Neural cell (in vitro differentiated cells): ENCODE data around the gene DDX31. TPM values are rescaled to one million over a fixed set of nuclear protein-coding genes. Genes with fewer than 3 reads are reported as not detected.
A peak's percentile ranks its signal among the peaks of the same experiment; 100 is the strongest.

Experiments
- H2AFZ ChIP-seq: fragments of 200-600, 300-800 bp; sonication (generic), shearing (Covaris generic); 2 replicates; pipeline ENCODE4 v1.6.0; 2014; ENCODE audit warnings: low read depth, mild to moderate bottlenecking, antibody characterized with exemption, low read length, moderate library complexity
- H3F3A ChIP-seq: fragments of 200-600 bp; shearing (Covaris generic); 2 replicates; pipeline ENCODE4 v1.6.1; 2016; ENCODE audit warnings: mild to moderate bottlenecking, moderate library complexity, mixed read lengths, antibody characterized with exemption, low read length; ENCODE audit not compliant: insufficient read depth, poor library complexity, severe bottlenecking
- H3K27ac ChIP-seq: fragments of 200-600, 300-800 bp; sonication (generic), shearing (Covaris generic); 2 replicates; pipeline ENCODE4 v1.5.1; 2014; ENCODE audit warnings: mild to moderate bottlenecking, low read length, moderate library complexity
- H3K27me3 ChIP-seq: fragments of 300-800, 200-600 bp; sonication (generic), shearing (Covaris generic); 2 replicates; pipeline ENCODE4 v1.6.0; 2014; ENCODE audit warnings: mild to moderate bottlenecking, low read depth, low read length, moderate library complexity; ENCODE audit not compliant: insufficient read depth
- H3K36me3 ChIP-seq: fragments of 300-800, 200-600 bp; sonication (generic), shearing (Covaris generic); 2 replicates; pipeline ENCODE4 v1.5.1; 2014; ENCODE audit warnings: mild to moderate bottlenecking, antibody characterized with exemption, low read length, moderate library complexity; ENCODE audit not compliant: insufficient read depth
- H3K4me2 ChIP-seq: fragments of 300-800, 200-600 bp; sonication (generic), shearing (Covaris generic); 2 replicates; pipeline ENCODE4 v1.6.0; 2014; ENCODE audit warnings: mild to moderate bottlenecking, low read length
- H3K4me3 ChIP-seq: fragments of 300-800, 200-600 bp; sonication (generic), shearing (Covaris generic); 2 replicates; pipeline ENCODE4 v1.5.1; 2014; ENCODE audit warnings: mild to moderate bottlenecking, low read length, moderate library complexity
- H3K79me2 ChIP-seq: fragments of 200-600 bp; shearing (Covaris generic); replicated peaks from 2 replicates; pipeline ENCODE4 v1.6.0; 2014; ENCODE audit warnings: mild to moderate bottlenecking, low read length, moderate library complexity; ENCODE audit not compliant: insufficient read depth
- H3K9ac ChIP-seq: fragments of 300-800, 200-600 bp; sonication (generic), shearing (Covaris generic); 2 replicates; pipeline ENCODE4 v1.6.1; 2016; ENCODE audit warnings: mild to moderate bottlenecking, low read length, mixed read lengths
- H3K9me2 ChIP-seq: fragments of 200-600 bp; shearing (Covaris generic); 2 replicates; pipeline ENCODE4 v1.6.1; 2016; ENCODE audit warnings: mild to moderate bottlenecking, low read length, mixed read lengths; ENCODE audit not compliant: insufficient read depth
- H3K9me3 ChIP-seq: fragments of 200-600, 300-800 bp; sonication (generic), shearing (Covaris generic); 2 replicates; pipeline ENCODE4 v1.6.1; 2016; ENCODE audit warnings: mild to moderate bottlenecking, mixed run types, low read length, moderate library complexity, mixed read lengths
- H4K20me1 ChIP-seq: fragments of 200-600 bp; shearing (Covaris generic); 2 replicates; pipeline ENCODE4 v1.6.1; 2016; ENCODE audit warnings: mild to moderate bottlenecking, mixed run types; ENCODE audit not compliant: insufficient read depth
- CTCF ChIP-seq: fragments of 450-650 bp; IDR thresholded peaks from 2 replicates; pipeline ENCODE4 v1.5.1; 2014; ENCODE audit warnings: antibody characterized with exemption, mild to moderate bottlenecking, moderate library complexity; ENCODE audit not compliant: poor library complexity, severe bottlenecking
- EP300 ChIP-seq: fragments of 450-650 bp; conservative IDR thresholded peaks from 2 replicates; pipeline ENCODE4 v1.6.1; 2014; ENCODE audit warnings: antibody characterized with exemption, mild to moderate bottlenecking, moderate library complexity; ENCODE audit not compliant: poor library complexity, severe bottlenecking
- EZH2 ChIP-seq: fragments of 200-600, 300-800 bp; shearing (Covaris generic), sonication (generic); IDR thresholded peaks from 2 replicates; pipeline ENCODE4 v1.6.1; 2014; ENCODE audit warnings: antibody characterized with exemption, low read length, borderline replicate concordance, mild to moderate bottlenecking; ENCODE audit not compliant: insufficient read depth, poor library complexity, severe bottlenecking
- MXI1 ChIP-seq: fragments of 450-650 bp; conservative IDR thresholded peaks from 2 replicates; pipeline ENCODE4 v1.6.1; 2014; ENCODE audit warnings: antibody characterized with exemption, mild to moderate bottlenecking; ENCODE audit not compliant: poor library complexity, severe bottlenecking
- POLR2AphosphoS5 ChIP-seq: IDR thresholded peaks from 2 replicates; pipeline ENCODE4 v1.6.1; 2012
- RAD21 ChIP-seq: fragments of 450-650 bp; conservative IDR thresholded peaks from 2 replicates; pipeline ENCODE4 v1.6.1; 2014; ENCODE audit warnings: antibody characterized with exemption, mild to moderate bottlenecking, moderate library complexity
- SMC3 ChIP-seq: fragments of 450-650 bp; conservative IDR thresholded peaks from 2 replicates; pipeline ENCODE4 v1.6.1; 2014; ENCODE audit warnings: antibody characterized with exemption, mild to moderate bottlenecking, moderate library complexity; ENCODE audit not compliant: poor library complexity
- TAF1 ChIP-seq: IDR thresholded peaks from 2 replicates; pipeline ENCODE4 v1.6.1; 2012; ENCODE audit warnings: low read depth
- polyA plus RNA-seq: library from polyadenylated mRNA; depleted of rRNA; stranded (reverse); fragments of >200 nt; gene quantifications from 2 replicates; pipeline ENCODE4 v1.2.3, GENCODE V29; 2014
- TF ChIP-seq, protein P1 (sequence below): IDR thresholded peaks from 2 replicates; pipeline ENCODE4 v1.6.1; 2012; ENCODE audit warnings: borderline replicate concordance

DDX31 gene
- polyA plus RNA-seq, 1 donor from 2014 or later = 12.8 TPM

DNA sequence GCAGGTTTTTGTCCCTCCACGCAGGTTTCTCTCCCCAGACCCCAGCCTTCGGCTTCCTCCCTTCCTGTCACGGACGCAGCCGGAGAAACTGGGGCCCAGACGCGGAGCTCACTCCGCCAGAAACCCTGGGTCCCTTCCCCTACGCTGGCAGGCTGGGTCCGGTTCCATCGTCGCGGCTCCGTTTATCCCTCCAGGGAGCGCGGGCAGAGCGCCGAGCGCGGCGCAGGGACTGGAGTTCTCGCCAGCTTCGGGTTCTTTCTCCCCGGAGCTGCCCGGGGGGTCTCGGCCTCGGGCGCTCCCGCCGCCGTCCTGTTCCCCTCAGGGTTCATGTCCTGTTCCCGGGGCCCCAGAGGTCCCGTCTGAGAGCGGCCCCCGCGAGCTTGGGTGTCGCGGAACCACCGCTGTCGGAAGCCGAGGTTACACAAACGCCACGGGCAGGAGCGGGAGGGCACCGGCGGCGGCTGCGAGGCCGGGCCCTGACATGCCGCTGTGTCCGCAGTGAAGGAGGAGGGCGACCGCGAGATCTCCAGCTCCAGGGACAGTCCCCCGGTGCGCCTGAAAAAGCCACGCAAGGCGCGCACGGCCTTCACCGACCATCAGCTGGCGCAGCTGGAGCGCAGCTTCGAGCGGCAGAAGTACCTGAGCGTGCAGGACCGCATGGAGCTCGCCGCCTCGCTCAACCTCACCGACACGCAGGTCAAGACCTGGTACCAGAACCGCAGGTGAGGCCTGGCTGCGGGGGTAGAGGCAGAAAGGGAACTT lies 82.8 kb downstream of the DDX31 start:
- Histone ChIP-seq H3K27ac (no peak overlapping the region), H3K4me2 (no peak overlapping the region), H3K27me3 (peaks cover 100% of the 10 kb centered on the region), H3K79me2 (no peaks in the 10 kb centered on the region), H3F3A (no peaks in the 10 kb centered on the region), H3K9ac (no peak overlapping the region), H2AFZ (no peak overlapping the region), H3K36me3 (no peaks in the 10 kb centered on the region), H3K9me2 (no peaks in the 10 kb centered on the region), H3K9me3 (no peaks in the 10 kb centered on the region), H3K4me3 (peak overlapping the region; percentile 10), H4K20me1 (no peaks in the 10 kb centered on the region)
- TF ChIP-seq EZH2 = peak; percentile 99
- no peak for TF ChIP-seq MXI1
- no peak for TF ChIP-seq POLR2AphosphoS5

- Histone ChIP-seq H3K27me3 (peaks cover 100% of the 10 kb centered on the region), H3K9ac (no peak overlapping the region), H3K79me2 (no peaks in the 10 kb centered on the region), H3K27ac (no peak overlapping the region), H4K20me1 (no peaks in the 10 kb centered on the region), H3K4me3 (no peak overlapping the region), H3K36me3 (no peaks in the 10 kb centered on the region), H3K9me3 (no peaks in the 10 kb centered on the region), H3K9me2 (no peaks in the 10 kb centered on the region), H2AFZ (no peak overlapping the region), H3F3A (no peaks in the 10 kb centered on the region), H3K4me2 (no peak overlapping the region)
- TF ChIP-seq TAF1 (peak; percentile 29), RAD21 (no peak), EP300 (no peak), POLR2AphosphoS5 (peak; percentile 95), CTCF (no peak), MXI1 (no peak), SMC3 (no peak), EZH2 (peak; percentile 57)
- TF ChIP-seq, protein P1, sequence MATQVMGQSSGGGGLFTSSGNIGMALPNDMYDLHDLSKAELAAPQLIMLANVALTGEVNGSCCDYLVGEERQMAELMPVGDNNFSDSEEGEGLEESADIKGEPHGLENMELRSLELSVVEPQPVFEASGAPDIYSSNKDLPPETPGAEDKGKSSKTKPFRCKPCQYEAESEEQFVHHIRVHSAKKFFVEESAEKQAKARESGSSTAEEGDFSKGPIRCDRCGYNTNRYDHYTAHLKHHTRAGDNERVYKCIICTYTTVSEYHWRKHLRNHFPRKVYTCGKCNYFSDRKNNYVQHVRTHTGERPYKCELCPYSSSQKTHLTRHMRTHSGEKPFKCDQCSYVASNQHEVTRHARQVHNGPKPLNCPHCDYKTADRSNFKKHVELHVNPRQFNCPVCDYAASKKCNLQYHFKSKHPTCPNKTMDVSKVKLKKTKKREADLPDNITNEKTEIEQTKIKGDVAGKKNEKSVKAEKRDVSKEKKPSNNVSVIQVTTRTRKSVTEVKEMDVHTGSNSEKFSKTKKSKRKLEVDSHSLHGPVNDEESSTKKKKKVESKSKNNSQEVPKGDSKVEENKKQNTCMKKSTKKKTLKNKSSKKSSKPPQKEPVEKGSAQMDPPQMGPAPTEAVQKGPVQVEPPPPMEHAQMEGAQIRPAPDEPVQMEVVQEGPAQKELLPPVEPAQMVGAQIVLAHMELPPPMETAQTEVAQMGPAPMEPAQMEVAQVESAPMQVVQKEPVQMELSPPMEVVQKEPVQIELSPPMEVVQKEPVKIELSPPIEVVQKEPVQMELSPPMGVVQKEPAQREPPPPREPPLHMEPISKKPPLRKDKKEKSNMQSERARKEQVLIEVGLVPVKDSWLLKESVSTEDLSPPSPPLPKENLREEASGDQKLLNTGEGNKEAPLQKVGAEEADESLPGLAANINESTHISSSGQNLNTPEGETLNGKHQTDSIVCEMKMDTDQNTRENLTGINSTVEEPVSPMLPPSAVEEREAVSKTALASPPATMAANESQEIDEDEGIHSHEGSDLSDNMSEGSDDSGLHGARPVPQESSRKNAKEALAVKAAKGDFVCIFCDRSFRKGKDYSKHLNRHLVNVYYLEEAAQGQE = no peak
Observed at GRCh38 chr9:132585954-132586829, 83.6 kb downstream of the DDX31 start.
